Ascending aorta (tissue), 2 donors: ENCODE results near the gene EME1. TPM values are rescaled to one million over a fixed set of nuclear protein-coding genes. Genes with fewer than 3 reads are reported as not detected.

Experiments
- DNase-seq, 2 donors: peaks; one replicate each; pipeline ENCODE4 v3.0.0-alpha.2; 2019; ENCODE audit warnings: low spot score in 2 of 2
- H3K27ac ChIP-seq, 2 donors: fragments of 200-600 bp; sonication (generic); one replicate each; pipeline ENCODE4 v1.5.1; 2016 to 2017; ENCODE audit warnings: mild to moderate bottlenecking in 1 of 2
- H3K27me3 ChIP-seq: fragments of 200-600 bp; sonication (generic); one replicate; pipeline ENCODE4 v1.5.1; 2017
- H3K36me3 ChIP-seq, 2 donors: fragments of 200-600 bp; sonication (generic); one replicate each; pipeline ENCODE4 v1.5.1; 2016
- H3K4me1 ChIP-seq, 2 donors: fragments of 200-600 bp; sonication (generic); one replicate each; pipeline ENCODE4 v1.5.1; 2016 to 2017; ENCODE audit warnings: mild to moderate bottlenecking in 1 of 2
- H3K4me3 ChIP-seq, 2 donors: fragments of 200-600 bp; sonication (generic); one replicate each; pipeline ENCODE4 v1.5.1; 2016 to 2017; ENCODE audit warnings: mild to moderate bottlenecking in 1 of 2
- H3K9me3 ChIP-seq, 2 donors: fragments of 200-600 bp; sonication (generic); one replicate each; pipeline ENCODE4 v1.5.1; 2016
- intact Hi-C: fragments of 100-400 bp; cut with DNase I; formaldehyde crosslinking; loops from one replicate; pipeline ENCODE4 v1.15.1; 2023
- total RNA-seq: library from RNA; depleted of rRNA; stranded (reverse); fragments of >200 nt; gene quantifications from one replicate; pipeline ENCODE4 v1.1.0, GENCODE V29; 2016
- TF ChIP-seq, protein P1 (sequence below), 3 experiments: fragments of 200-600 bp in 2 of 3; fragments of 450-650 bp in 1 of 3; sonication (generic) in 2 of 3; IDR thresholded peaks; one replicate each; pipeline ENCODE4 v1.5.1; 2016 to 2019; ENCODE audit warnings: antibody characterized with exemption in 3 of 3, mild to moderate bottlenecking in 1 of 3, moderate library complexity in 1 of 3

Gene EME1
- total RNA-seq, 1 donor from 2014 or later = not detected

DNA sequence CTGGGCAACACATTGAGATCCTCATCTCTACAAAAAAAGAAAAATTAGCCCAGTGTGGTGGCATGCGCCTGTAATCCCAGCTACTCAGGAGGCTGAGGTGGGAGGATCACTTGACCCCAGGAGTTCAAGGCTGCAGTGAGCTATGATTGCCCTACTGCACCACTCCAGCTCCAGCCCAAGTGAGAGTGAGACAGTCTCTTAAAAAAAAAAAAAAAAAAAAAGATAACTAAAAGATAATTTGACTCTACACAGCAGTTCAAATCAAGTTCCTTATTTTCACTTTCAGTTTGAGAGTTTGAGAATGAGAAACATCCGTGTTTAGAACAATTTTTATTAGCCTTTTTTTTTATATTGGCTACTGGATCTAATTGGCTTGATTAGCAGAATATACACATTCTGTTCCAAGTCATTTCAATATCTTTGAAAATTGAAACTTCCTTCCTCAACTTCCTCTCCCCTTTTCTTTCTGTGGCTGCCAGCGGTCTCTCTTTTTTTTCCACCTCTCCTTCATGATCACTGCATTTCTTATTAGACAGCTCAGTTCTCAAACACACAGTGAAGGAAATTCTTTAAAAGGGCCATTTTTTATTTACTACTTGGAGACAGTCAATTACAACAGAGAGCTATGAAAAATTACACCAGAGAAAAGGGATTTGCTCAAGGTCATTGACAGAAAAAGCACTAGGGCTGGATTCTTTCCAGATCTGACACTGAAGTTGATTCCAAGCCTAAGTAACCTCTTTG is 48.5 kb downstream of the EME1 start:
- peak overlapping the region; percentile 37 to 39 for H3K27ac ChIP-seq
- peak overlapping the region; percentile 2 to 13 for H3K4me3 ChIP-seq
- intact Hi-C loops = no loop called here
- H3K36me3 ChIP-seq = no peaks in the 10 kb centered on the region
- H3K4me1 ChIP-seq = peaks cover 4 to 12% of the 10 kb centered on the region in 2 donors
- DNase-seq = no peak
- H3K27me3 ChIP-seq = no peaks in the 10 kb centered on the region
- TF ChIP-seq, protein P1, sequence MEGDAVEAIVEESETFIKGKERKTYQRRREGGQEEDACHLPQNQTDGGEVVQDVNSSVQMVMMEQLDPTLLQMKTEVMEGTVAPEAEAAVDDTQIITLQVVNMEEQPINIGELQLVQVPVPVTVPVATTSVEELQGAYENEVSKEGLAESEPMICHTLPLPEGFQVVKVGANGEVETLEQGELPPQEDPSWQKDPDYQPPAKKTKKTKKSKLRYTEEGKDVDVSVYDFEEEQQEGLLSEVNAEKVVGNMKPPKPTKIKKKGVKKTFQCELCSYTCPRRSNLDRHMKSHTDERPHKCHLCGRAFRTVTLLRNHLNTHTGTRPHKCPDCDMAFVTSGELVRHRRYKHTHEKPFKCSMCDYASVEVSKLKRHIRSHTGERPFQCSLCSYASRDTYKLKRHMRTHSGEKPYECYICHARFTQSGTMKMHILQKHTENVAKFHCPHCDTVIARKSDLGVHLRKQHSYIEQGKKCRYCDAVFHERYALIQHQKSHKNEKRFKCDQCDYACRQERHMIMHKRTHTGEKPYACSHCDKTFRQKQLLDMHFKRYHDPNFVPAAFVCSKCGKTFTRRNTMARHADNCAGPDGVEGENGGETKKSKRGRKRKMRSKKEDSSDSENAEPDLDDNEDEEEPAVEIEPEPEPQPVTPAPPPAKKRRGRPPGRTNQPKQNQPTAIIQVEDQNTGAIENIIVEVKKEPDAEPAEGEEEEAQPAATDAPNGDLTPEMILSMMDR (IDR thresholded peaks at IDR 0.05) = no peak
- no peaks in the 10 kb centered on the region for H3K9me3 ChIP-seq

DNA sequence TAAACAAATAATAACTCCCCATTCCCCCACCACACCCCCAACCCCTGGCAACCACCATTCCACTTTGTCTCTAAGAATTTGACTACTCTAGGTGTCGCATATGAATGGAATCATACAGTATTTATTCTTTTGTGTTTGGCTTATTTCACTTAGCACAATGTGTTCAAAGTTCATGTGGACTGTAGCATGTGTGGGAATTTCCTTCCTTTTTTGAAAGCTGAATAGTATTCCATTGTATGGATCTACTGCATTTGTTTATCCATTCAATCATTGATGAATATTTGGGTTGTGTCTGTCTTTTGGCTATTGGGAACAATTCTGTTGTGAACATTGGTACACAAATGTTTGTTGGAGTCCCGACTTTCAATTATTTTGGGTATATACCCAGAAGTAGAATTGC is 49.7 kb downstream of the EME1 start:
- TF ChIP-seq, protein P1 (IDR thresholded peaks at IDR 0.05) = no peak

DNA sequence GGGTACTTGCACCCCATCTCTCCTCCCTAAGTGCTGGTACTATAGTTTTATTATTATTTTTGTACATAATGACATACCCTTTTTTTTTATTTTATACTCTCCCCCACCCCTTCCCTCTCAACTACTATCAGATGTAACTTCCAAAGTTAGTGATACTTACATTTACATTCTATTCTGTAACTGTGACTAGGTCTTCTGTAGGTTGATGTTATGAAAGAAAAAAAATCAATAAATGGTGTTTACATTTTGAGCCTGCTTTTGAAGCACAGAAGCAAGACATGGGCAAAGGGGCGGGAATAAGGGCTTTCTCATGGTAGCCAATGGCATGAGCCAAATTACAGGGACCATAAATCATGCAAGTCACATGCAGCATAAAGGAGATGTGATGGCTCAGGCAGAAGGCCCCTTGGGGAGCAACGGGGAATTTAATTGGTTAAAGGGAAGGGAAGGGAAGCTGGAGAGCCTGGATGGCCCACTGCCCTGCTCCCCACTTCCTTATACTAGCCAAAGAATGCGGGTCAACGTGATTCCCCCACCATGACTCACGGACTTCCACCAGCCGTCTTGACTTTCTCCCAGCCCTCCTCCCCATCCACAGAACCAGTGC is 50.6 kb downstream of the EME1 start:
- Histone ChIP-seq H3K36me3 (no peaks in the 10 kb centered on the region), H3K27me3 (no peaks in the 10 kb centered on the region), H3K4me3 (no peak overlapping the region), H3K9me3 (no peaks in the 10 kb centered on the region), H3K27ac (no peak overlapping the region), H3K4me1 (peaks cover 4 to 20% of the 10 kb centered on the region in 2 donors)
- intact Hi-C loops = no loop called here
- DNase-seq = no peak
- TF ChIP-seq, protein P1 (IDR thresholded peaks at IDR 0.05) = no peak

More for the DNA sequence above, 49.7 kb downstream of the EME1 start:
- Histone ChIP-seq H3K4me3 (no peak overlapping the region), H3K27me3 (no peaks in the 10 kb centered on the region), H3K27ac (no peak overlapping the region), H3K4me1 (peaks cover 4 to 19% of the 10 kb centered on the region in 2 donors), H3K9me3 (no peaks in the 10 kb centered on the region), H3K36me3 (no peaks in the 10 kb centered on the region)
- intact Hi-C loops = no loop called here
- no peak for DNase-seq

DNA sequence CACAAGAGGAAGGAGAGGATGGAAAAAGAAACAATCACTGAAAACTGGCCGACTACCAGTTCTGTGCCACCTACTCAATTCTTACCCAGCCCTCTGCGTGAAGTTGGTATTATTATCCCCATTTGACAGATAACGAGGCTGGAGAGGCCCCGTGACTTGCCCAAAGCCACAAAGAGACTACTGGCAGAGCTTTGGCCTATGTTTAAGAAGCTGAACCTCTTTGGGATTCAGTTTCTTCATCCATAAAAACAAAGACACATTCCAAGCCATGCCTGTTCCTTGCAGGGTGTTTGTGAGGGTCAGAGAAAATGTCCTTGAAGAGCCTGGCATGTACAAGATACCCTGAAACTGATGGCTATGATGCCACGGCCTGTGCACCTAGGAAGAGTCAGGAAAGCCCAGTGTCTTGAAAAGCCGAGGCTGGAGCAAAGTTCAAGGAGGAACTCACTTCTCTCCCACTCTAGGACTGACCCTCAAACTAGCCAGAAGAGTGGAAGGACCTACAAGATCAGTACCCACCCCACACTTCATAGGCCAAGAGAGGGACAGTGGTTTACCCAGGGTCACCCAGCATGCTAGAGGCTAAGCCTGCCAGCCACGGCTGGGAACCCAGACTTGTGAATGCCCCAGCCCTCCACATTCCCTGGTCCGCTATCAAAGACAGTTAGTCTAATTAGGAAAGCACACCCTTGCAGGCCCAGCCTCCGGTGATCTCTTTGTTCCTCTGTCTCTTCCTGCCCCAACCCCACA is 51.4 kb downstream of the EME1 start:
- TF ChIP-seq, protein P1 (IDR thresholded peaks at IDR 0.05) = no peak
- Histone ChIP-seq H3K27me3 (no peaks in the 10 kb centered on the region), H3K27ac (no peak overlapping the region), H3K4me3 (no peak overlapping the region), H3K36me3 (no peaks in the 10 kb centered on the region), H3K9me3 (no peaks in the 10 kb centered on the region), H3K4me1 (peaks cover 4 to 20% of the 10 kb centered on the region in 2 donors)
- no peak for DNase-seq
- intact Hi-C loops = no loop called here

DNA sequence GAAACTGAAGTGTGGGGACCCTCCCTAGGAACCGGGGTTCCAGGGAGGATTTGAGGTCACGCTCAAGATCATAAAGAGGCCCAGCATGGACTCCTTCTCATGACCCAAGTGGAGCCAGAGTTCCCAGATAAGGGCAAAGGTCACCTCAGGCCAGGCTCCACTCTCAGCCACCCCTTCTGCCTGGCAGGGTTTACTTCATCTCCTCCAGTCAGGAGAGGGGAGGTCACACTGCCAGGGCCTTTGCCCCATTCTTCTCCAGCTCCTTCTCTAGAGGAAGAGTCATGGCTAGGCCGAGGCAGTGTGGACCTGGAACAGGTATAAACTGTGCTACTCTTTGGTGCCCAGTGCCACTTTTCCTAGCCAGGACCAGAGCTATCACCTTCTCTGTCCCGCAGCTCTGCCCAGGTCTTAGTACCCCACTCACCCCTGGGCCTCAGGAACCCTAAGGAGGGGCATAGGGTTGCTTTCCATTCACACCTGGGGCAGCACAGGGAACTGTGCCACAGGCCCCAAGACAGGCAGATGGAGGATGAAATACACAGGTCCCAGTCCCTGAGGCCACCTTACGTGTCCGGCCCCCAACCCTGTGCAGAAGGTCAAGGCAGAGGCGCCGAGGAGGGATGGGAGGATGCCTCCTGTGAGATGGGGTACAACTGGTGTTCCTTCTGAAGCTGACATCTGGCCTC is 52.1 kb downstream of the EME1 start:
- no peaks in the 10 kb centered on the region for H3K27me3 ChIP-seq
- TF ChIP-seq, protein P1 (IDR thresholded peaks at IDR 0.05) = no peak
- H3K27ac ChIP-seq = peak overlapping the region; percentile 79 to 81
- H3K4me3 ChIP-seq = peak overlapping the region; percentile 79 to 93
- peaks cover 4 to 20% of the 10 kb centered on the region in 2 donors for H3K4me1 ChIP-seq
- intact Hi-C loops = no loop called here
- DNase-seq = no peak
- no peaks in the 10 kb centered on the region for H3K9me3 ChIP-seq
- no peaks in the 10 kb centered on the region for H3K36me3 ChIP-seq
